Peyer's patch (tissue), 4 donors: ENCODE results near the gene FLVCR2.
"Not testable (repeated sequence)": the region's sequence is repeated elsewhere in the genome, so short reads cannot be mapped to it uniquely, and the experiment has no call there.

Experiments used
- CTCF ChIP-seq, 6 experiments: fragments of 450-650 bp in 4 of 6; fragments of 200-600 bp in 2 of 6; sonication (generic) in 1 of 6; IDR thresholded peaks; one replicate each; pipeline ENCODE4 v1.5.1; 2017 to 2019; ENCODE audit warnings: antibody characterized with exemption in 6 of 6, mild to moderate bottlenecking in 3 of 6, moderate library complexity in 1 of 6
- POLR2A ChIP-seq, 2 donors: fragments of 450-650 bp; IDR thresholded peaks; one replicate each; pipeline ENCODE4 v1.5.1; 2017; ENCODE audit warnings: antibody characterized with exemption in 2 of 2, mild to moderate bottlenecking in 2 of 2, moderate library complexity in 2 of 2

GRCh38 chr14:75695025-75695424 lies 116.6 kb downstream of the FLVCR2 start:
- not testable (repeated sequence) for TF ChIP-seq CTCF, POLR2A (IDR thresholded peaks at IDR 0.05)
